HEK293 (cell line): ENCODE measurements around the gene DARS2.

Experiments
- CTCF ChIA-PET: fragments of 350-600 bp; formaldehyde crosslinking; extraction: SDS; loops from one replicate; lab custom pipeline; 2021; ENCODE audit warnings: antibody characterized with exemption; lab: Yijun Ruan, JAX
- POLR2A ChIA-PET: fragments of 300-600 bp; formaldehyde crosslinking; extraction: SDS; loops from one replicate; lab custom pipeline; 2020; ENCODE audit warnings: antibody characterized with exemption, inconsistent platforms; lab: Yijun Ruan, JAX
- H3K27ac ChIP-seq: fragments of 200-500 bp; sonication (Bioruptor generic); 2 replicates; pipeline ENCODE4 v1.5.1; 2014; ENCODE audit warnings: low read depth, low read length, control low read depth, inconsistent platforms; ENCODE audit errors: extremely low read depth
- H3K36me3 ChIP-seq, 2 experiments: fragments of 200-500 bp in 1 of 2; sonication (Bioruptor generic) in 1 of 2; 1 replicate in 1 of 2; 2 replicates in 1 of 2; pipeline ENCODE4 v1.5.1; 2014 to 2017; ENCODE audit warnings: inconsistent platforms in 2 of 2, low read length in 2 of 2; ENCODE audit not compliant: control insufficient read depth in 2 of 2, insufficient read depth in 1 of 2
- H3K4me1 ChIP-seq: fragments of 200-500 bp; sonication (Bioruptor generic); 2 replicates; pipeline ENCODE4 v1.5.1; 2014; ENCODE audit warnings: mild to moderate bottlenecking, low read length, inconsistent platforms; ENCODE audit not compliant: control insufficient read depth, insufficient read depth
- H3K4me3 ChIP-seq: 2 replicates; pipeline ENCODE4 v1.5.1; 2011; ENCODE audit warnings: low read depth, mild to moderate bottlenecking, control low read depth, low read length, moderate library complexity
- H3K9me3 ChIP-seq: fragments of 200-500 bp; sonication (Bioruptor generic); 2 replicates; pipeline ENCODE4 v1.5.1; 2014; ENCODE audit warnings: low read depth, low read length, inconsistent platforms; ENCODE audit not compliant: control insufficient read depth, insufficient read depth
- BCL11B ChIP-seq: fragments of 450-650 bp; formaldehyde crosslinking; IDR thresholded peaks from 2 replicates; pipeline ENCODE4 v1.5.1; 2016; ENCODE audit warnings: low read depth, missing biosample characterization, missing genetic modification characterization
- KLF9 ChIP-seq: fragments of 450-650 bp; formaldehyde crosslinking; IDR thresholded peaks from 2 replicates; pipeline ENCODE4 v1.5.1; 2016; ENCODE audit warnings: missing biosample characterization, missing genetic modification characterization, low read depth
- PATZ1 ChIP-seq: fragments of 450-650 bp; formaldehyde crosslinking; IDR thresholded peaks from 2 replicates; pipeline ENCODE4 v1.5.1; 2016; ENCODE audit warnings: missing biosample characterization, missing genetic modification characterization
- PBX3 ChIP-seq: sonication (generic); formaldehyde crosslinking; IDR thresholded peaks from 2 replicates; pipeline ENCODE4 v1.8.1; 2022; ENCODE audit warnings: mild to moderate bottlenecking, moderate library complexity, missing genetic modification reagents
- ZBTB1 ChIP-seq: fragments of 450-650 bp; formaldehyde crosslinking; IDR thresholded peaks from 2 replicates; pipeline ENCODE4 v1.5.1; 2016; ENCODE audit warnings: missing biosample characterization, missing genetic modification characterization
- ZBTB11 ChIP-seq: fragments of 450-650 bp; formaldehyde crosslinking; conservative IDR thresholded peaks from 2 replicates; pipeline ENCODE4 v1.5.1; 2016; ENCODE audit warnings: low read depth, missing biosample characterization, missing genetic modification characterization
- ZBTB48 ChIP-seq: fragments of 450-650 bp; formaldehyde crosslinking; IDR thresholded peaks from 2 replicates; pipeline ENCODE4 v1.5.1; 2016; ENCODE audit warnings: missing biosample characterization, missing genetic modification characterization
- ZFP3 ChIP-seq: fragments of 450-650 bp; formaldehyde crosslinking; IDR thresholded peaks from 2 replicates; pipeline ENCODE4 v1.5.1; 2016; ENCODE audit warnings: low read depth, missing biosample characterization, missing genetic modification characterization
- ZNF114 ChIP-seq: fragments of 450-650 bp; formaldehyde crosslinking; IDR thresholded peaks from 2 replicates; pipeline ENCODE4 v1.5.0; 2017; ENCODE audit warnings: missing biosample characterization, missing genetic modification characterization
- ZNF223 ChIP-seq: fragments of 450-650 bp; formaldehyde crosslinking; IDR thresholded peaks from 2 replicates; pipeline ENCODE4 v1.5.1; 2016; ENCODE audit warnings: missing biosample characterization, missing genetic modification characterization
- ZNF248 ChIP-seq: fragments of 450-650 bp; formaldehyde crosslinking; IDR thresholded peaks from 2 replicates; pipeline ENCODE4 v1.5.1; 2017; ENCODE audit warnings: missing biosample characterization, missing genetic modification characterization
- ZNF280D ChIP-seq: fragments of 450-650 bp; formaldehyde crosslinking; IDR thresholded peaks from 2 replicates; pipeline ENCODE4 v1.5.1; 2016; ENCODE audit warnings: missing biosample characterization, missing genetic modification characterization
- ZNF292 ChIP-seq: fragments of 450-650 bp; formaldehyde crosslinking; IDR thresholded peaks from 2 replicates; pipeline ENCODE4 v1.5.1; 2016; ENCODE audit warnings: low read depth, missing biosample characterization, missing genetic modification characterization, borderline replicate concordance
- ZNF423 ChIP-seq: fragments of 450-650 bp; formaldehyde crosslinking; IDR thresholded peaks from 2 replicates; pipeline ENCODE4 v1.5.1; 2016; ENCODE audit warnings: missing biosample characterization, missing genetic modification characterization
- ZNF548 ChIP-seq: fragments of 450-650 bp; formaldehyde crosslinking; IDR thresholded peaks from 2 replicates; pipeline ENCODE4 v1.5.1; 2016; ENCODE audit warnings: missing biosample characterization, missing genetic modification characterization
- ZNF585B ChIP-seq: fragments of 450-650 bp; formaldehyde crosslinking; IDR thresholded peaks from 2 replicates; pipeline ENCODE4 v1.5.1; 2016; ENCODE audit warnings: missing biosample characterization, missing genetic modification characterization
- ZNF600 ChIP-seq: fragments of 450-650 bp; formaldehyde crosslinking; IDR thresholded peaks from 2 replicates; pipeline ENCODE4 v1.5.1; 2016; ENCODE audit warnings: missing biosample characterization, missing genetic modification characterization
- ZNF658 ChIP-seq: fragments of 450-650 bp; formaldehyde crosslinking; IDR thresholded peaks from 2 replicates; pipeline ENCODE4; 2016; ENCODE audit warnings: missing biosample characterization, missing genetic modification characterization
- ZNF707 ChIP-seq: fragments of 450-650 bp; formaldehyde crosslinking; IDR thresholded peaks from 2 replicates; pipeline ENCODE4 v1.5.1; 2016; ENCODE audit warnings: missing biosample characterization, missing genetic modification characterization
- ZNF768 ChIP-seq: fragments of 450-650 bp; formaldehyde crosslinking; IDR thresholded peaks from 2 replicates; pipeline ENCODE4 v1.5.1; 2018; ENCODE audit warnings: missing biosample characterization, mild to moderate bottlenecking, missing genetic modification characterization
- TF ChIP-seq, protein P1 (sequence below): fragments of 450-650 bp; formaldehyde crosslinking; IDR thresholded peaks from 2 replicates; pipeline ENCODE4 v1.5.1; 2016; ENCODE audit warnings: missing biosample characterization, missing genetic modification characterization

DARS2 gene

DNA sequence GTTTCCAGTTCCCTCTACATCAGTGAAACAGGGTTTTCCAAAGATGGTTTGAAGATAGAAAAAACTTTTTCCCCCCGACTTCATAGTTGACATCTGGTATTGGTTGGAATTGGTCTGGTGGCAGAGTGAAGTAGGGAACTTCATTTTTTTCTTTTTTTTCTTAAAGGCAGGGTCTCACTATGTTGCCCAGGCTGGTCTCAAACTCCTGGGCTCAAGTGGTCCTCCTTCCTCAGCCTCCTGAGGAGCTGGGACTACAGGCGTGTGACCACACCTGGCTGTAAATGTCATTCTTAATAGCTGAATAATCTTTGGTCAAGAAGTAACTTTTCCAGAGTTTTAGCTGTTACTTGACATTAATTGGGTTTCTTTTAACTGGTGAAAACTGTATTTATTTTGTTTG is 65.4 kb downstream of the DARS2 start:
- Histone ChIP-seq H3K27ac (no peak overlapping the region), H3K36me3 (peaks cover 0 to 27% of the 10 kb centered on the region in 2 experiments; a peak in 2 of 3 replicates), H3K4me1 (no peaks in the 10 kb centered on the region), H3K4me3 (no peak overlapping the region), H3K9me3 (no peaks in the 10 kb centered on the region)
- TF ChIP-seq ZNF423 (tag by site-specific recombination): no peak
- TF ChIP-seq ZNF280D (tag by site-specific recombination): no peak
- no peak for TF ChIP-seq KLF9 (tag by site-specific recombination)
- TF ChIP-seq ZNF600: no peak
- ChIA-PET CTCF (no interaction called here), POLR2A (no interaction called here)

- ChIA-PET POLR2A (no interaction called here), CTCF (no interaction called here)
- H3K4me3 ChIP-seq: no peak overlapping the region
- H3K27ac ChIP-seq: no peak overlapping the region
- H3K9me3 ChIP-seq: no peaks in the 10 kb centered on the region
- no peaks in the 10 kb centered on the region for H3K4me1 ChIP-seq
- peaks cover 0 to 3% of the 10 kb centered on the region in 2 experiments; a peak in 1 of 3 replicates for H3K36me3 ChIP-seq
- TF ChIP-seq, protein P1, sequence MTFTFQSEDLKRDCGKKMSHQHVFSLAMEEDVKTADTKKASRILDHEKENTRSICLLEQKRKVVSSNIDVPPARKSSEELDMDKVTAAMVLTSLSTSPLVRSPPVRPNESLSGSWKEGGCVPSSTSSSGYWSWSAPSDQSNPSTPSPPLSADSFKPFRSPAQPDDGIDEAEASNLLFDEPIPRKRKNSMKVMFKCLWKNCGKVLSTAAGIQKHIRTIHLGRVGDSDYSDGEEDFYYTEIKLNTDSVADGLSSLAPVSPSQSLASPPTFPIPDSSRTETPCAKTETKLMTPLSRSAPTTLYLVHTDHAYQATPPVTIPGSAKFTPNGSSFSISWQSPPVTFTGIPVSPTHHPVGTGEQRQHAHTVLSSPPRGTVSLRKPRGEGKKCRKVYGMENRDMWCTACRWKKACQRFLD (tag by site-specific recombination): no peak
- TF ChIP-seq ZBTB1: no peak
- no peak for TF ChIP-seq ZNF658
- TF ChIP-seq ZNF223: no peak
- no peak for TF ChIP-seq ZNF707 (tag by site-specific recombination)
- no peak for TF ChIP-seq ZBTB11 (tag by site-specific recombination)
- no peak for TF ChIP-seq ZNF292 (tag by site-specific recombination)
- no peak for TF ChIP-seq ZNF768 (tag by site-specific recombination)
- TF ChIP-seq ZNF248 (tag by site-specific recombination): no peak
- no peak for TF ChIP-seq BCL11B (tag by site-specific recombination)
- TF ChIP-seq PATZ1: no peak
- TF ChIP-seq PBX3 (CRISPR knock-in tag): no peak
- no peak for TF ChIP-seq ZFP3 (tag by site-specific recombination)
- TF ChIP-seq ZBTB48 (tag by site-specific recombination): no peak
- TF ChIP-seq ZNF423 (tag by site-specific recombination): no peak
- TF ChIP-seq ZNF114 (tag by site-specific recombination): no peak
- no peak for TF ChIP-seq ZNF585B
- no peak for TF ChIP-seq ZNF548
Observed at GRCh38 chr1:173893611-173894010, 69.1 kb downstream of the DARS2 start.
